ENCODE measurements around the gene PBX1.

Gene PBX1

DNA sequence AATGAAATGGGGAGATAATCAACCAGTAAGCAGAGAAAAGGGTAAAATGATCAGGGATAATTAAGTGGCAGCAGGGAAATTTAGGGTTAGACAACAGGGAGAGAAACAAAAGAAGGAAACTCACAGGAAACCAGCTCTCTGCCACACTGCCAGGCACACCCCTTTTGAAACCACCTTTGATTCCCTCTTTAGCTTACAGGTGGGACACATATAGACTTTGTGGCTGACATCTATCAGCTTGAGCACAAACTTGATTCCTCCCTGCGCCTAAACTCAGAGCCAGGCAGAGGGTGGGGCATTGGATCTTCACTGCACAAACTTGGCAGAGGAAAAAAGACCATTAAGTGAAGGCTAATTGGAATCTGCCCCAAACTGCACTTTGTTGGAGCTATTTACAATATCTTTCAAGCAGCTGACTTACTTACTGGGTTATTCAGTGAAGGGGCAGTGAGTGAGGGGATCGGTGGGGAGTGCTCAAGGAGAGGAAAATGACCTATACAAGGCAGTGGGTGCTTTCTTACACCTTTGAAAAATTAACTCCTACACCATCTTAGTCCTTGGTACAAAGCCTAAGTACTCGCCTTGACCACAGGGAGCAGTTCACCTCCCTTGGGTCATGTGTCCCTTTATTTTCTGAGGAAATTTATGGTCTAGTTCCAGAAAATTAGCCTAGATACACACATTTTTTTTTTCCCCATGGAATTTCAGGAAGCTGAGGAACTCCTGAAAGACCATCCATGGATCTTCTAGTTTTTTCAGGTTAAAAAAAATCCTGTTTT is 60.2 kb downstream of the PBX1 start:
- TF ChIP-seq MZF1 (tag by site-specific recombination; IDR thresholded peaks at IDR 0.05; ENCODE audit: borderline replicate concordance) (peak; percentile 79; the same call in 1 of the 2 replicates), ZNF133 (tag by site-specific recombination; IDR thresholded peaks at IDR 0.05) (no peak)
- ChIA-PET POLR2A (no interaction called here), CTCF (interaction anchor here (0.5 to 2.5 kb wide), 9 partner anchors 9 to 454 kb away, joined by 3 to 13 read pairs (median 3); no protein-coding TSS in a partner anchor)
- peaks cover 12% of the 10 kb centered on the region for H3K4me1 ChIP-seq (ENCODE audit: control insufficient read depth, insufficient read depth, low read length)
- H3K9me3 ChIP-seq (ENCODE audit: control insufficient read depth, insufficient read depth, low read depth, low read length): no peaks in the 10 kb centered on the region
- H3K4me3 ChIP-seq (ENCODE audit: low read depth, low read length): no peak overlapping the region
- H3K36me3 ChIP-seq (ENCODE audit: control insufficient read depth in 2 of 2, insufficient read depth in 1 of 2, low read length in 2 of 2): no peaks in the 10 kb centered on the region
- no peak overlapping the region for H3K27ac ChIP-seq (ENCODE audit: extremely low read depth, low read depth, low read length)

DNA sequence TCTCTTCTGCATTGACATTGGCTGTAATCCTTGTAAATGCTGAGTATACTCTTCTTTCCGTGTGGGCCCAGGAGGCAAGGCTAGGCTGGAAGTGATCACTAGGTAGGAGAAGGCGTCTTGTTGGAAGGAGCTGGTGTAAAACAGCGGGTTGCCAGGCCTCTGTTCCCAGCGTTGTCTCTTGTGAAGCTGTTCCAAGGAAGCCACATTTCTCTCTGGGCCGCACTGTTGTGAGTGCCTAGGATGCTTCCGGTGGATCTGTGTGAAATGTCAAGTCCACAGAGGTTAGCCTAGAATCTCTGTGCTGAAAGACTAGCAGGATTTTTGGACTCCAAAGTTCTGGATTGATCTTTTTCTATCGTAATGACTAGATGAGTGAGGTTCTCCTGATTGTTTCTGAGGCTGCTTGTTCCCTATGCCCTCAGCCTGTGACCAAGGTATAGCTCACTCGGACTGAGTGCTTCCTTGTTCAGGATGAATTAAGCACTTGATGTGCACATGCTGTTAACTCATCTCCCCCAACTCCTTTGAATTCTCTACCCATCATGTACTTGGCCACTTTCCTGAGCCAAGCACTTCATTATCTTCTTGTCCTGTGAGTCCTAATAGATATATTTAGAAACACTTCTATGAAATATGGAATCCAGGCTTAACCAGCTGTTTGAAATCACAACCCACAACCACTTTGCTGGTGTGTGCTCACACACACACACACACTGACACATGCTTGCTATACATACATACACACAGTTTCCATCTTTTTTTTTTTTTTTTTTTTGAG is 63.3 kb downstream of the PBX1 start:
- Histone ChIP-seq H3K4me3 (ENCODE audit: low read depth, low read length) (no peak overlapping the region), H3K9me3 (ENCODE audit: control insufficient read depth, insufficient read depth, low read depth, low read length) (no peaks in the 10 kb centered on the region), H3K4me1 (ENCODE audit: control insufficient read depth, insufficient read depth, low read length) (peaks cover 12% of the 10 kb centered on the region), H3K27ac (ENCODE audit: extremely low read depth, low read depth, low read length) (no peak overlapping the region), H3K36me3 (ENCODE audit: control insufficient read depth in 2 of 2, insufficient read depth in 1 of 2, low read length in 2 of 2) (no peaks in the 10 kb centered on the region)
- POLR2A ChIA-PET: interaction anchor here (0.6 to 0.7 kb wide), 2 partner anchors 125 to 164 kb away, joined by 3 to 4 read pairs; no protein-coding TSS in a partner anchor
- CTCF ChIA-PET: no interaction called here
- TF ChIP-seq ZNF664 (tag by site-specific recombination; IDR thresholded peaks at IDR 0.05) (no peak), KLF10 (tag by site-specific recombination; IDR thresholded peaks at IDR 0.05) (no peak), SETDB1 (IDR thresholded peaks at IDR 0.05; ENCODE audit: insufficient read length, low read length) (no peak), TRIM28 (IDR thresholded peaks at IDR 0.05; ENCODE audit: borderline replicate concordance, low read length) (no peak), ZNF658 (tag by site-specific recombination; IDR thresholded peaks at IDR 0.05) (no peak), ZNF239 (tag by site-specific recombination; IDR thresholded peaks at IDR 0.05) (no peak), TCF7L2 (IDR thresholded peaks at IDR 0.05; ENCODE audit: borderline replicate concordance, low read depth, low read length) (no peak), ZNF19 (tag by site-specific recombination; IDR thresholded peaks at IDR 0.05; ENCODE audit: low read depth) (no peak), ZNF202 (tag by site-specific recombination; IDR thresholded peaks at IDR 0.05; ENCODE audit: borderline replicate concordance) (no peak)

GRCh38 chr1:164623805-164624204 is 64.8 kb downstream of the PBX1 start:
- TF ChIP-seq ZNF571 (tag by site-specific recombination; IDR thresholded peaks at IDR 0.05): no peak
- no peak for TF ChIP-seq ZBTB20 (tag by site-specific recombination; IDR thresholded peaks at IDR 0.05)
- TF ChIP-seq ZNF398 (tag by site-specific recombination; IDR thresholded peaks at IDR 0.05): no peak
- TF ChIP-seq, protein P1, sequence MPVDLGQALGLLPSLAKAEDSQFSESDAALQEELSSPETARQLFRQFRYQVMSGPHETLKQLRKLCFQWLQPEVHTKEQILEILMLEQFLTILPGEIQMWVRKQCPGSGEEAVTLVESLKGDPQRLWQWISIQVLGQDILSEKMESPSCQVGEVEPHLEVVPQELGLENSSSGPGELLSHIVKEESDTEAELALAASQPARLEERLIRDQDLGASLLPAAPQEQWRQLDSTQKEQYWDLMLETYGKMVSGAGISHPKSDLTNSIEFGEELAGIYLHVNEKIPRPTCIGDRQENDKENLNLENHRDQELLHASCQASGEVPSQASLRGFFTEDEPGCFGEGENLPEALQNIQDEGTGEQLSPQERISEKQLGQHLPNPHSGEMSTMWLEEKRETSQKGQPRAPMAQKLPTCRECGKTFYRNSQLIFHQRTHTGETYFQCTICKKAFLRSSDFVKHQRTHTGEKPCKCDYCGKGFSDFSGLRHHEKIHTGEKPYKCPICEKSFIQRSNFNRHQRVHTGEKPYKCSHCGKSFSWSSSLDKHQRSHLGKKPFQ (tag by site-specific recombination; IDR thresholded peaks at IDR 0.05): peak; percentile 92
- Histone ChIP-seq H3K36me3 (ENCODE audit: control insufficient read depth in 2 of 2, insufficient read depth in 1 of 2, low read length in 2 of 2) (no peaks in the 10 kb centered on the region), H3K4me3 (ENCODE audit: low read depth, low read length) (no peak overlapping the region), H3K27ac (ENCODE audit: extremely low read depth, low read depth, low read length) (no peak overlapping the region), H3K9me3 (ENCODE audit: control insufficient read depth, insufficient read depth, low read depth, low read length) (no peaks in the 10 kb centered on the region), H3K4me1 (ENCODE audit: control insufficient read depth, insufficient read depth, low read length) (peaks cover 12% of the 10 kb centered on the region)
- POLR2A ChIA-PET: interaction anchor here (1.6 kb wide), 1 partner anchor 65 kb away, joined by 4 read pairs; the partner anchor contains the start of gene PBX1
- CTCF ChIA-PET: interaction anchor here (0.5 to 1.5 kb wide), 6 partner anchors 12 to 449 kb away, joined by 3 to 7 read pairs (median 5); no protein-coding TSS in a partner anchor
